ENCODE measurements around the gene AUTS2. TPM values are rescaled to one million over a fixed set of nuclear protein-coding genes. Genes with fewer than 3 reads are reported as not detected.

Gene AUTS2
- total RNA-seq, 1 experiment from 2014 or later = 2.5 TPM

DNA sequence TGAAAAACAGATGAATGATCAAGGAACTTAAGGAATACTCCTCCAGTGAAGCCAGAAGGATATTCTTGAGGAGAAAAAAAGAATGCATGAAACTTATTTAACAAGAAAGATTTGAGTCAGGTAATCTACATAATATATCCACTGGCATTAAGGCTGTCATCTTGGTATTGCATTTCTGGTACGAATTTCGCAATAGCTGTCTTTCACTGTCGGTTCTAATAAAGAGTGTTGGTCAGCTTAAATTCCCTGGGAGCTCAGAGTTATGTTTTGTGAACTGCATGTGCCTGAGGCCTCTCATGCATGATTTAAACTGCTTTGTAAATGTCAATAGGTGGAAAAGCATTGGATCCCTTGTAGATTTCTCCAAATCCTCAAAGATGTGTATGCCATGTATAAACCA is 968.4 kb downstream of the AUTS2 start:
- ATAC-seq = no peak
- TF ChIP-seq CTCF (IDR thresholded peaks at IDR 0.05) (no peak), REST (IDR thresholded peaks at IDR 0.05; ENCODE audit: insufficient read depth in 1 of 2, low read depth in 2 of 2, low read length in 1 of 2) (no peak), TCF7L2 (IDR thresholded peaks at IDR 0.05; ENCODE audit: low read depth, low read length) (no peak), SIN3A (IDR thresholded peaks at IDR 0.05; ENCODE audit: borderline replicate concordance, insufficient read depth, low read depth, low read length) (no peak), POLR2AphosphoS5 (IDR thresholded peaks at IDR 0.05; ENCODE audit: low read depth, low read length) (no peak)

DNA sequence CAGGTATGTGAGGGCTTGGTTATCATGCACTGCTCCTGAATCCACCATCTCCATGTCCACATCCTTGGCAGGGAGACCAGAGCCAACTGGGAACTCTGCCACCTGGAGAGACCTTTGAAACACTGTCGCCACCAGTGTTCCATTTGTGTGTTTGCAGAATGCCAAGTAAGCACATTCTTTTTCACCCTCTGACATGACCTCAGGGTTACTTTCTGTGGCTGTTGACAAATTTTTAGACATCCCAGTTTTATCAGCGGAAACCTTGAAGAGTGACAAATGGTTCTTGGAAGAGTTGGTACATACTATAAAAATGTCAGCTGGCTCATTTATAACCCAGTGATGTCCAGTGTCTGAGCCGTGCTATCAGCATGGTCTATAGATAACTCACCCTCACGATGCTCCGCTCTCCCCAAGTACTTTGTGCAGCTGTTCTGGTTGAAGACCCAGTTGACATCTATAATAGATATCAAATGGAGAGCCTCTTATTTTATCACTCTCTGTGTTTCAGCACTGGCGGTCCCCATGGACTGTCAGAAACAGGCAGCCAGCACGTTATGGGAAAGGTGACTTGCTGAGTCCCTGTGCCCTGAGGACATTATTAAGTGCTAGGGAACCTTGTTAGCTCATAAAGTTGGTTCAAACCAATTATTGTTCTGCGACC is 970.5 kb downstream of the AUTS2 start:
- no peak for TF ChIP-seq TCF7L2 (IDR thresholded peaks at IDR 0.05; ENCODE audit: low read depth, low read length)
- TF ChIP-seq POLR2AphosphoS5 (IDR thresholded peaks at IDR 0.05; ENCODE audit: low read depth, low read length) = no peak
- TF ChIP-seq SIN3A (IDR thresholded peaks at IDR 0.05; ENCODE audit: borderline replicate concordance, insufficient read depth, low read depth, low read length) = no peak
- no peak for TF ChIP-seq CTCF (IDR thresholded peaks at IDR 0.05)
- TF ChIP-seq REST (IDR thresholded peaks at IDR 0.05; ENCODE audit: insufficient read depth in 1 of 2, low read depth in 2 of 2, low read length in 1 of 2) = no peak
- ATAC-seq (no peak), DNase-seq (ENCODE audit: low read depth, low spot score) (no peak)
- in situ Hi-C loops (cut with HindIII; ENCODE audit: low pct_unique_long_range_greater_than_20kb, low sequenced_read_pairs) = no loop called here
- H3K27me3 ChIP-seq (ENCODE audit: control insufficient read depth, insufficient read depth, low read length) = no peaks in the 10 kb centered on the region
- intact Hi-C loops (cut with micrococcal nuclease; ENCODE audit: unreplicated experiment) = no loop called here
- H3K4me1 ChIP-seq (ENCODE audit: control insufficient read depth, insufficient read depth, low read length) = no peaks in the 10 kb centered on the region; the same call in 1 of the 2 replicates
- CTCF ChIA-PET = no interaction called here
- POLR2A ChIA-PET = interaction anchor here (0.6 kb wide), 1 partner anchor 57 kb away, joined by 12 read pairs; no protein-coding TSS in a partner anchor
- H3K9me3 ChIP-seq (ENCODE audit: control insufficient read depth, insufficient read depth, low read depth, low read length) = no peaks in the 10 kb centered on the region
- no peak overlapping the region for H3K4me3 ChIP-seq (ENCODE audit: low read depth in 2 of 2, low read length in 2 of 2)
- H3K36me3 ChIP-seq (ENCODE audit: control insufficient read depth, insufficient read depth, low read length) = no peaks in the 10 kb centered on the region
- H3K27ac ChIP-seq (ENCODE audit: low read length) = no peak overlapping the region
- BruUV-seq (replicated peaks) = no TSS peak

More for the DNA sequence above, 968.4 kb downstream of the AUTS2 start:
- ChIA-PET POLR2A (no interaction called here), CTCF (no interaction called here)
- in situ Hi-C loops (cut with HindIII; ENCODE audit: low pct_unique_long_range_greater_than_20kb, low sequenced_read_pairs) = no loop called here
- Histone ChIP-seq H3K27ac (ENCODE audit: low read length) (no peak overlapping the region), H3K9me3 (ENCODE audit: control insufficient read depth, insufficient read depth, low read depth, low read length) (no peaks in the 10 kb centered on the region), H3K27me3 (ENCODE audit: control insufficient read depth, insufficient read depth, low read length) (no peaks in the 10 kb centered on the region), H3K4me1 (ENCODE audit: control insufficient read depth, insufficient read depth, low read length) (no peaks in the 10 kb centered on the region; the same call in 1 of the 2 replicates), H3K4me3 (ENCODE audit: low read depth in 2 of 2, low read length in 2 of 2) (no peak overlapping the region), H3K36me3 (ENCODE audit: control insufficient read depth, insufficient read depth, low read length) (no peaks in the 10 kb centered on the region)
- DNase-seq (ENCODE audit: low read depth, low spot score) = no peak
- intact Hi-C loops (cut with micrococcal nuclease; ENCODE audit: unreplicated experiment) = no loop called here
- BruUV-seq (replicated peaks) = no TSS peak

Data from Panc1 (cell line).